Measurements from ENCODE around the gene PLP2. TPM values are rescaled to one million over a fixed set of nuclear protein-coding genes. Genes with fewer than 3 reads are reported as not detected.

Gene PLP2
- total and polyA plus RNA-seq, 2 of the 13 experiments (the other 11 are each of a cell fraction or from before 2014, with no cell fraction given) = 0.40 to 3.6 TPM

DNA sequence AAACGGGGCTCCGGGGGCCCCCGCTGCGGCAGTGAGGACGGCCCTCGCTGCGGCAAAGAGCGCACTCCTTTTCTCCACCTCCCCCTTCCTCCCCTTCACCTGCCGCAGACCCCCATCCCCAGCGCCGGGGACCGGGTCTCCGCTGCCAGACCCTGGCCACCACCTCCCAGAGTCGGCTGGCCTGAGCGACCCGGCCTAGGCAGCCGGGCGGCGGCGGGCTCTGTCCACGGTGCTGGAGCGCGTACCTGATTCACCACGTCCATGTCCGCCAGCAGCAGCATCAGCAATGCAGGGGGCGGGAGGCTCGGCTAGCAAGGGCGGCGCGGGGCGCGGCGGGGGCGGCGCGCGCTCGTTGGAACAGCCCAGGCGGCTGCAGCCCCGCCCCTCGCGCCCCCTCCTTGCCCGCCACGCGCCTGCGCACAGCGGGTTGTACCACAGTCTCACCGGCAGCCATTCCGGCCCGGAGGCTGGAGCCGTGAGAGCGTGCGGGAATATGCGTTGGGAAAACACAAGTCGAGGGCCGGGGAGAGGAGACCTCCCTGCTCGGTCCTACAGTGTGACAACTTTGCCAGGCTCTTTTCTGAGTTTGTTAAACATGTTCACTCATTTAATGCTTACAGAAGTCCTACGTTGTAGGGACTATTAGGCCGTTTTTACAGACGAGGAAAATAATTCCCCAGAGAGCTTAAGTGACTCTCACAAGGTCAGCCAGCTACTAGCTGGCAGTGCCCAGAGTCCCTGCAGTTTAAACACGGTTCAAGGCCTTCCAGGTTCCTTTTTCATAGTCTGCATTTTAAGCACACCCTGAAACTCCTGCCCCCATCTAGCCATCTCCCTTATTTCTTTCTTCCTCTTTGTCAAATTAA lies 28.4 kb downstream of the PLP2 start, which contains the start of gene SYP:
SYP (minus strand) TSS at position 288 of the 866 bp plus-strand sequence; CDS start at position 281, 7 bp downstream.
- in situ Hi-C loops (cut with HindIII; ENCODE audit: extremely low pct_ligation_motif_present, low pct_unique_long_range_greater_than_20kb) (no loop called here), intact Hi-C loops (cut with micrococcal nuclease; ENCODE audit: unreplicated experiment) (no loop called here)
- 0% methylated on average over 11 of the region's 61 CpGs for WGBS (ENCODE audit: low lambda C conversion rate)
- BruUV-seq (replicated peaks) = no TSS peak
- peak within 1 kb of the TSS; percentile 56 for H3K27ac ChIP-seq (ENCODE audit: extremely low read length, insufficient read depth, low read length)
- peak within 1 kb of the TSS; percentile 46; the same call in 1 of the 2 replicates for H3K9ac ChIP-seq (ENCODE audit: insufficient read depth, low read depth, low read length)
- H3K79me2 ChIP-seq (ENCODE audit: insufficient read depth, low read length) = no peaks in the 10 kb centered on the region
- peaks cover 45% of the 10 kb centered on the region for H3K4me1 ChIP-seq (ENCODE audit: insufficient read depth, low read length)
- H3K27me3 ChIP-seq (ENCODE audit: control insufficient read depth in 1 of 2, insufficient read depth in 2 of 2, low read length in 2 of 2) = no peaks in the 10 kb centered on the region
- H3K4me3 ChIP-seq (replicated peaks in 1 of 3; ENCODE audit: insufficient read depth in 1 of 3, low read depth in 2 of 3, low read length in 3 of 3) = peak within 1 kb of the TSS in 2 of 3 experiments; percentile 29 to 54; a peak in 4 of 6 replicates
- peak within 1 kb of the TSS; percentile 42 for H2AFZ ChIP-seq (ENCODE audit: low read length)
- no peaks in the 10 kb centered on the region for H3K9me3 ChIP-seq (ENCODE audit: low read length)
- no peaks in the 10 kb centered on the region for H4K20me1 ChIP-seq (ENCODE audit: insufficient read depth, low read length)
- no peaks in the 10 kb centered on the region for H3K36me3 ChIP-seq (replicated peaks in 1 of 2; ENCODE audit: control insufficient read depth in 1 of 2, insufficient read depth in 2 of 2, low read length in 2 of 2)
- ChIA-PET CTCF (ENCODE audit: low intra/inter-chr PET ratio, low total read pairs) (no interaction called here), POLR2A (interaction anchor here (0.7 to 1.4 kb wide), 2 partner anchors 9 to 69 kb away, joined by 5 to 17 read pairs; no protein-coding TSS in a partner anchor)
- ATAC-seq (peak; percentile 96), DNase-seq (ENCODE audit: low spot score) (peak; percentile 73), FAIRE-seq (peak; percentile 30)
- H3K4me2 ChIP-seq (ENCODE audit: low read depth, low read length) = peak within 1 kb of the TSS; percentile 69
- TF ChIP-seq SETDB1 (CRISPR knock-in tag; IDR thresholded peaks at IDR 0.05; ENCODE audit: borderline replicate concordance) = no peak
- peak; percentile 59 for TF ChIP-seq ZFP91 (CRISPR knock-in tag; IDR thresholded peaks at IDR 0.05; ENCODE audit: borderline replicate concordance)
- peak; percentile 53; the same call in 1 of the 2 replicates for TF ChIP-seq ZNF12 (CRISPR knock-in tag; IDR thresholded peaks at IDR 0.05)
- peak; percentile 53; the same call in 1 of the 2 replicates for TF ChIP-seq GFI1 (CRISPR knock-in tag; IDR thresholded peaks at IDR 0.05; ENCODE audit: borderline replicate concordance)
- peak; percentile 44 for TF ChIP-seq CBX1 (IDR thresholded peaks at IDR 0.05; ENCODE audit: low read depth)
- TF ChIP-seq POLR2A (IDR thresholded peaks at IDR 0.05; ENCODE audit: insufficient read depth in 1 of 2, low read depth in 2 of 2, low read length in 2 of 2) = peak in 1 of 2 experiments; percentile 68; a peak in 2 of 4 replicates
- TF ChIP-seq ELF4 (CRISPR knock-in tag; IDR thresholded peaks at IDR 0.05; ENCODE audit: borderline replicate concordance) = no peak
- TF ChIP-seq TOPORS (CRISPR knock-in tag; IDR thresholded peaks at IDR 0.05) = peak; percentile 98
- peak; percentile 44; the same call in 1 of the 2 replicates for TF ChIP-seq ELF3 (CRISPR knock-in tag; IDR thresholded peaks at IDR 0.05)
- TF ChIP-seq CSRNP2 (CRISPR knock-in tag; conservative IDR thresholded peaks at IDR 0.05; ENCODE audit: low read depth) = no peak
- no peak for TF ChIP-seq MZF1 (CRISPR knock-in tag; IDR thresholded peaks at IDR 0.05; ENCODE audit: borderline replicate concordance)
- peak; percentile 76 for TF ChIP-seq RBFOX2 (IDR thresholded peaks at IDR 0.05; ENCODE audit: low read depth, low read length)
- TF ChIP-seq YY1 (IDR thresholded peaks at IDR 0.05; ENCODE audit: insufficient read depth, insufficient replicate concordance, low read depth, low read length) = peak; percentile 88
- TF ChIP-seq, protein P1, sequence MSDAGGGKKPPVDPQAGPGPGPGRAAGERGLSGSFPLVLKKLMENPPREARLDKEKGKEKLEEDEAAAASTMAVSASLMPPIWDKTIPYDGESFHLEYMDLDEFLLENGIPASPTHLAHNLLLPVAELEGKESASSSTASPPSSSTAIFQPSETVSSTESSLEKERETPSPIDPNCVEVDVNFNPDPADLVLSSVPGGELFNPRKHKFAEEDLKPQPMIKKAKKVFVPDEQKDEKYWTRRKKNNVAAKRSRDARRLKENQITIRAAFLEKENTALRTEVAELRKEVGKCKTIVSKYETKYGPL (CRISPR knock-in tag; IDR thresholded peaks at IDR 0.05) = 0 out of 2 replicates have a peak, but pooled peaks have one; percentile 33
- peak; percentile 58; the same call in 1 of the 2 replicates for TF ChIP-seq ESRRA (CRISPR knock-in tag; IDR thresholded peaks at IDR 0.05; ENCODE audit: low read depth)
- no peak for TF ChIP-seq ZBTB8A (CRISPR knock-in tag; IDR thresholded peaks at IDR 0.05; ENCODE audit: borderline replicate concordance, low read depth)
- peak; percentile 85 for TF ChIP-seq CCDC6 (CRISPR knock-in tag; IDR thresholded peaks at IDR 0.05)
- TF ChIP-seq GATA4 (IDR thresholded peaks at IDR 0.05; ENCODE audit: borderline replicate concordance, low read depth) = no peak; the same call in 1 of the 2 replicates
- no peak for TF ChIP-seq ZNF432 (CRISPR knock-in tag; IDR thresholded peaks at IDR 0.05; ENCODE audit: borderline replicate concordance)
- peak; percentile 94 for TF ChIP-seq ZNF446 (CRISPR knock-in tag; IDR thresholded peaks at IDR 0.05)
